GM19324 (cell line): ENCODE data around the gene PER1.
A peak's percentile ranks its signal among the peaks of the same experiment; 100 is the strongest.
"Not testable (repeated sequence)": the region's sequence is repeated elsewhere in the genome, so short reads cannot be mapped to it uniquely, and the experiment has no call there.

Experiments used
- ATAC-seq: cut with Tn5 transposase; IDR thresholded peaks from one replicate; pipeline ENCODE4 v1.9.1; 2021; ENCODE audit warnings: mild to moderate bottlenecking, moderate library complexity; ENCODE audit not compliant: unreplicated experiment, low FRiP score

PER1 gene

GRCh38 chr17:8121681-8122421 lies 30.4 kb downstream of the PER1 start:
- no peak for ATAC-seq

- no peak for ATAC-seq
These were observed 30.9 kb downstream of the PER1 start for GRCh38 chr17:8121407-8121680.

GRCh38 chr17:8120520-8121406 lies 31.4 kb downstream of the PER1 start:
- no peak for ATAC-seq

DNA sequence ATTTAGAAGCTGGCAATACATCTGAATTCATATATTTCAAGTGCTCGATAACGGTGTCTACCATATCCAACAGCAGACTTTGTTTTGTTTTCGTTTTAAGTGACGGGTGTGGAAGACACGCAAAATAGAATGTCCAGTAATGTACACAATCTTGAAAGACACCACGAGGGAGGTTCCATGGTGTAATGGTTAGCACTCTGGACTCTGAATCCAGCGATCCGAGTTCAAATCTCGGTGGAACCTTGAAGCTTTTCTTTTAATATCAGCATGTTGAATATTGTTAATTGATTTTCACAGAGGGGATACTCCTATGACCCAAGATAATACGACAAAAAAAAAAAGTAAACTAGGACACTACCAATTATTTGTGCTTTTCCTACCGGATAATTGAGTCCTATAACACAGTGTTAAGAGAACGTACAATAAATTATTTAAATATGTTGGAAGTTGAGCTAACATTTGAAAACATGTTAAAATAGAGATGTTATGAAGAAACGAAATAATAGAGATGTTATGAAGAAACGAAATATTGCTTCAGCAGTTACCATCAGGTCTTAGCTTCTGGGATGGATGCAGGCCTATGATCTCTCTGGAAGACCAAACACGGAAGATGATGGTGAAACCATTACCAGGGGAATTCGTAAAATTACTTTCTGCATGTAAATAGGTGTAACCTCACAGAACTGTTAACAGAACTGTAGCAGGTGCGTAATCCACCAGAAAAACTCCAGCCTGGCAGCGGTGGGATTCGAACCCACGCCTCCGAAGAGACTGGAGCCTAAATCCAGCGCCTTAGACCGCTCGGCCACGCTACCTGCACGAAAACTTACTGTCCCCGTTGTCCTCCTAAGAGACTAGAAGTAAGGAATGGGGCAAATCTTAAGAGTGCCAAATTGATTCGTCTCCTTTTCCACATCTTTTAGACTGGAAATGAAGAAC lies 32.4 kb downstream of the PER1 start:
- ATAC-seq, result peak; percentile 37

DNA sequence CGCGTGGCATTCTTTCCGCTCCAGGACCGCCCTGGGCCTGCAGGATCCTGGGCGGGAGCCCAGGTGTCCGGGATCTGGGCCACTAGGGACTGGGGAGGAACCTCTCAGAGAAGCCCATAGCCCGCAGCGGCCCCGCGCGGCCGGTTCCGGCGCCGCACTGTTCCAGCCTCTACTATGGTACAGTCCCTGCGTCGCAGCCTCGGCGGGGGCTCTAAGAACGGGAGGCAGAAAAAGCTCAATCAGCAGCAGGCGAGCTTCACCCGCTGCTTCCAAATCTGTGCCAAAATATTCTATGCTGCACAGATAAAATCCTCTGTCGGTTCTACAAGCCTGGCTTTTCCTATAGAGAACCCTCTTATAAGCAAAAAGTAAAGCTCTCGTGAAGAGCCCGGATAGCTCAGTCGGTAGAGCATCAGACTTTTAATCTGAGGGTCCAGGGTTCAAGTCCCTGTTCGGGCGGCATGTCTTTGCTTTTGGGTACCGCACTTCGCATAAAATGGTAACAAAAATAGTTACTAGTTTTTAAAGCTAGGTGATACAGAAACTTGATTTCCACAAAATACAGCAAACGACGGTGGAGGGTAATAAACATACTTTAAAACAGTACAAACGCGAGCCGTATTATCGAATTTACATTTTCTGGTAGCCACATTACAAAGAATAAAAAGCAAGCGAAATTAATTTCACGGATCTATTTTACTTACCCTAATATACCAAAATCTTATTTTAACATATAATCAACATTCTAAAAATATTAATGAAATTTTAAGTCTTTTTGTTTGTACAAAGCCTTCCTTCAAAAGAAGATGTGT lies 33.2 kb downstream of the PER1 start:
- peak; percentile 38 for ATAC-seq

DNA sequence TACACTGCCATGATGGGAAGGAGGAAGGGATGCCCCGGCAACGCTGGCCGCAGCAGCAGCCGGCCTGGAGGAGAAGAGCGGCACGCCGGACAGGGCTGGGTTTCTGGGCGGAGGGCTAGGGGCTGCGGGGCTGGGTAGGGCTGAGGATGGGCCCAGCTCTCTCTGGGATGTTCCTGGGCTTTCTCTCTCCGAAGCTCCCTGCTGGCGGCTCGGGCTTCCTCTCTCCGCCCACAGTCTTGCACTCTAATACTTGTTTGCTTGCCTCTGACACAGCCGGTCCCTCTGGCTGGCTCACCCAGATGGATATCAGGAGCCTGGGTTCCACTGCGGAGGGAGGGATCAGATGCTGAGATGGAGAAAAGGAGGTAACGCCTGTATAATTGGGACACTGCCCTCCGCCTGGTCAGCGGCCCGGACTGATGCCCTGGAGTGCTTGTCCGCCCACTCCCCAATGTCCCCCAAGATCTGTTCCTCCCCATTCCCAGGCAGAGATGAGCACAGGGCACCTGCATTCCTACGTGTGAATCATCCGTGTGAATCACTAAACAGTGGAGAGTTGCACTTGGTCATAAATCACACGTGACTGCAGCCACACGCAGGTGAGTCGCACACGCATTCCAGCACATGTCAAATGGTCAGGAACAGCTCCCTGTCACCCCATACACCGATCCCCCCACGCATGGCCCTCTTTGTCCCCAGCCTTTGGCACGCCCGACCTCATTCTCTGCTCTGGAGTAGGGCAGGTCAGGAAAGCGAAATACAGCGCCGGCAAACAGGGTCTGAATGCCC lies 34.0 kb downstream of the PER1 start, which contains the start of gene ALOXE3:
Gene ALOXE3 (minus strand): TSS at position 535 of the 789 bp plus-strand sequence. CDS start 524 bp downstream, at position 11.
- ATAC-seq, result no peak

- no peak for ATAC-seq
These were observed 34.7 kb downstream of the PER1 start for GRCh38 chr17:8117367-8117979.

- ATAC-seq, result no peak
These were observed 35.4 kb downstream of the PER1 start for GRCh38 chr17:8116776-8117175.

GRCh38 chr17:8110907-8111306 lies 41.3 kb downstream of the PER1 start:
- no peak for ATAC-seq

DNA sequence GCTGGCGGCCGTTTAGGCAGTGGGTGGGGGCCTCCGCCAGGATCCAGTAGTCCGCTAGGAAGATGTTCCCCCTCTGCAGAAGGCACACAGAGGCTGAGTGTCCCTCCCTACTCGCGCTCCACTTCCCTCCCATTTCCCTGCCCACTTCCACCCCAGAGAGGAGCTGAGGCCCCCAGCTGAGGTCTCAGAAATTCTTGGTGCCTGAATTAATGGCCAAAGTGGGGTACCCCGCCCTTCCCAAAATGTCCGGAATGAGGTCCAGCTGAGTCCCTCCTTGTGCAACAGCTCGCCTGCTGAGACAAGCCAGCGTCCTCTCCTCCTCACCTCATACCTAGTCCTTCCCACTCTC lies 41.8 kb downstream of the PER1 start:
- ATAC-seq, result no peak

GRCh38 chr17:8109661-8110455 lies 42.3 kb downstream of the PER1 start:
- ATAC-seq, result no peak

DNA sequence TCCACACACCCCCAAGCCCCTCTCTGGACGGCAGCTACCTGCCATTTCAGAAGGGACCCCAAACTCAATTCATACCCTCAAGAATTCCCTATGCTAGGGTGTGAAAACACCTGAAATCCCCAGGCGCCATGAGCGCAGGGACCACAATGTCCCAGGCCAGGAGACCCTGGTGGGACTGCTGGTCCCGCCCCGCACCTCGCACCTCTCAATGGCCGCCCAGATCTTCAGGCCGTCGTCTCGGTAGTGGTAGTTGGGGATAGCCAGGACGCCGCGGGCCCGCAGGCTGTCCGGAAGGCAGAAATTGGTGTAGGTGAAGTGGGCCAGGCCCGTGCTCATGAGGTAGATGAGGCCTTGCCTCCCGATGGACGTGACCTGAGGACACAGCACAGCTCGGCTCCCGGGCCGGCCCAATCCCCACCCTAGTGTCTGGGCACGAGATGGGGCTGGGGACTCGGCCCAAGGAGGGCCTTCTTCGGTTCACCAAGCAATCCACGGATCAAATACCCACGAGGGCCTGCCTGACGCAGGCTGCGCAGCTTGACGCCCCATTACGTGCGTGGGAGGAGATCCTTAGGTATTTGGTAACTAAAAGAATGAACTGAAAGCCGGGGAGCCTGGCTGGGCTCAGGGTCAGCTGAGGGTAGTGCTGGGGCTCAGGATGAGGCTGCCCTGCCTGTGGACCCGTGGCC lies 43.1 kb downstream of the PER1 start:
- ATAC-seq, result no peak

DNA sequence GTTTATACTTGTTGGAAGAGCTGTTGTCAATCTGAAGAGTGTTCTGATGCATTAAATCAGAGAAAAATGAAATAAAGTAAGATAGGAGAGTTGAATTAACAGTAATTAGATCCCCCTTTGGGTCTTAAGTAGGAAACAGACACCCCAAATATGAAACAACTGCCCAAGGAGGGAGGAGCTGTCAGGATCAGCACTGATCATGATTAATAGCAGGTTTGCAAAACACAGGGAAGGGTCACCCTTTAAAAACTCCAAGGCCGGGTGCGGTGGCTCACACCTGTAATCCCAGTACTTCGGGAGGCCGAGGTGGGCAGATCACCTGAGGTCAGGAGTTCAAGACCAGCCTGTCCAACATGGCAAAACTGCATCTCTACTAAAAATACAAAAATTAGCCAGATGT lies 45.2 kb downstream of the PER1 start:
- not testable (repeated sequence) for ATAC-seq

- ATAC-seq, result no peak
These were observed 46.2 kb downstream of the PER1 start for GRCh38 chr17:8105957-8106398.

DNA sequence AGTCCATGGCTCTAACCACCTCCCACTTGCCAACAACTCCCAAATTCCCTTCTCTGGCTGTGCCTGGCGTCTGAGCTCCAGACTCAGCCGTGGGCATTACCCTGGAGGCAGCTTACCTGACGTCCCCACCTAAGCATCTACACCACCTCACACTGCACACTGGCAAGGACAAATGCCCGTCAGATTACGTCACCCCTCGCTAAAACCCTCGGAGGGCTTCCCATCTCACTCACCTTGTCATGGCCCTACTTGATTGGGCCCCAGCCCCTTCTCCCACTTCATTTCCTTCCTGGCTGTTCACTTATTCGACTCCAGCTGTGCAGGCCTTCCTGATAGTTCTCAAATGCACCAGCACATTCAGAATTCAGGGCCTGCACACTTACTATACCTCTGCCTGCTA lies 47.3 kb downstream of the PER1 start:
- no peak for ATAC-seq

DNA sequence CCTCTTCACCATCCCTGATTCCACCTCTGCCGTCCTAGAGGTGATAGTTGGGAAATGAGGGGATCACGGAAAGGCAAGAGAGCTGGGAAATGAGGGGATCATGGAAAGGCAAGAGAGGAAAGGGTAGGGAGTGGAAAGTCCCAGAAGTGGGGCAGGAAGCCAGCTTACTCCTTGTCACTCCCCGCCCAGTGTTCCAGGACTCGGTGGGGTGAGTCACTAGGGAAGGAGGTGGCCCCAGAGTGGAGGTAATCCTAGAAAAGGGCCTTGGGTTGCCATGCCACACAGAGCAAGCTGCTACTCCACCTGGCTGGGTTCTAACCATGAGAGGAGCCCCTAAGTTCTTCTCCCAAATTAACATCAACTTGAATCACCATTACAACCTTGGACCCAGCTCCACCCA lies 48.7 kb downstream of the PER1 start:
- ATAC-seq, result no peak

GRCh38 chr17:8101721-8102120 lies 50.5 kb downstream of the PER1 start:
- ATAC-seq, result no peak
